Measurements from ENCODE around the gene GPER1. TPM values are rescaled to one million over a fixed set of nuclear protein-coding genes. Genes with fewer than 3 reads are reported as not detected.
"Not testable (repeated sequence)": the region's sequence is repeated elsewhere in the genome, so short reads cannot be mapped to it uniquely, and the experiment has no call there.

The GPER1 gene
- total RNA-seq, 2 experiments from 2014 or later, result not detected

GRCh38 chr7:1109581-1110310, 21.8 kb downstream of the GPER1 start:
- CTCF ChIA-PET, result no interaction called here
- POLR2A ChIA-PET, result no interaction called here

- ChIA-PET CTCF (no interaction called here), POLR2A (no interaction called here)
Observed at GRCh38 chr7:1110358-1110757, 22.4 kb downstream of the GPER1 start.

- ChIA-PET CTCF (no interaction called here), POLR2A (interaction anchor here (0.6 kb wide), 1 partner anchor 88 kb away, joined by 4 read pairs; no protein-coding TSS in a partner anchor)
Observed at GRCh38 chr7:1111156-1111555, 23.2 kb downstream of the GPER1 start.

GRCh38 chr7:1112109-1112508, 24.2 kb downstream of the GPER1 start:
- CTCF ChIA-PET, result no interaction called here
- POLR2A ChIA-PET, result no interaction called here

- ChIA-PET CTCF (no interaction called here), POLR2A (no interaction called here)
Observed at GRCh38 chr7:1112625-1113547, 25.0 kb downstream of the GPER1 start.

- CTCF ChIA-PET, result no interaction called here
Observed at GRCh38 chr7:1113548-1113885, 25.6 kb downstream of the GPER1 start.

GRCh38 chr7:1114088-1114487, 26.2 kb downstream of the GPER1 start:
- ChIA-PET CTCF (no interaction called here), POLR2A (no interaction called here)

More at GRCh38 chr7:1113548-1113885, 25.6 kb downstream of the GPER1 start:
- POLR2A ChIA-PET, result no interaction called here

DNA sequence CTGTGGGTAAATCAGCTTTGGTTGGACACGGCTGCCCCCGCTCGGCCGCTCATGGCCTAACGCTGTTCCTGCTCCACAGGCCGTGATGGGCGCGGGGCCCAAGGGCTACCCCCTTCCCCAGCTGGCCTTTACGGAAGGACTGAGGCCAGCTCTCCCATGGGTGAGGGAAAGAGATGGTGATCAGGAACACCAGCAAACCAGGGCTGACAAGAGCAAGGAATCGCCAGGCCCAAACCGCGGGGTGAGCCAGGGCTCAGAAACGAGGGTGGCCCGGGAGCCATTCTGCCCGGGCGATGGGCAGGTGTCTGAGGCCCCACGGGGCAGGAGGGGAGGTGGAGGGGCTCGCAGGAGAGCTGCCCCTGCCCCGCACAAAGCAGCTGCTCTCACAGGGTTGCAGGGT, 26.6 kb downstream of the GPER1 start:
- ChIA-PET POLR2A (no interaction called here), CTCF (no interaction called here)

- POLR2A ChIA-PET, CTCF ChIA-PET: not testable (repeated sequence)
Observed at GRCh38 chr7:1115171-1116045, 27.5 kb downstream of the GPER1 start.

DNA sequence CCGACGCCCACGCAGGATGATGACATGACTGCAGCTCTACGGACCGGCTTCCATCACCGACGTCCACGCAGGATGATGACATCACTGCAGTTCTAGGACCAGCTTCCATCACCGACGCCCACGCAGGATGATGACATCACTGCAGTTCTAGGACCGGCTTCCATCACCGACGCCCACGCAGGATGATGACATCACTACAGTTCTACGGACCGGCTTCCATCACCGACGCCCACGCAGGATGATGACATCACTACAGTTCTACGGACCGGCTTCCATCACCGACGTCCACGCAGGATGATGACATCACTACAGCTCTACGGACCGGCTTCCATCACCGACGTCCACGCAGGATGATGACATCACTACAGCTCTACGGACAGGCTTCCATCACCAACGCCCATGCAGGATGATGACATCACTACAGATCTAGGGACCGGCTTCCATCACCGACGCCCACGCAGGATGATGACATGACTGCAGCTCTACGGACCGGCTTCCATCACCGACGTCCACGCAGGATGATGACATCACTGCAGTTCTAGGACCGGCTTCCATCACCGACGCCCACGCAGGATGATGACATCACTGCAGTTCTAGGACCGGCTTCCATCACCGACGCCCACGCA, 28.6 kb downstream of the GPER1 start:
- CTCF ChIA-PET, POLR2A ChIA-PET: not testable (repeated sequence)

DNA sequence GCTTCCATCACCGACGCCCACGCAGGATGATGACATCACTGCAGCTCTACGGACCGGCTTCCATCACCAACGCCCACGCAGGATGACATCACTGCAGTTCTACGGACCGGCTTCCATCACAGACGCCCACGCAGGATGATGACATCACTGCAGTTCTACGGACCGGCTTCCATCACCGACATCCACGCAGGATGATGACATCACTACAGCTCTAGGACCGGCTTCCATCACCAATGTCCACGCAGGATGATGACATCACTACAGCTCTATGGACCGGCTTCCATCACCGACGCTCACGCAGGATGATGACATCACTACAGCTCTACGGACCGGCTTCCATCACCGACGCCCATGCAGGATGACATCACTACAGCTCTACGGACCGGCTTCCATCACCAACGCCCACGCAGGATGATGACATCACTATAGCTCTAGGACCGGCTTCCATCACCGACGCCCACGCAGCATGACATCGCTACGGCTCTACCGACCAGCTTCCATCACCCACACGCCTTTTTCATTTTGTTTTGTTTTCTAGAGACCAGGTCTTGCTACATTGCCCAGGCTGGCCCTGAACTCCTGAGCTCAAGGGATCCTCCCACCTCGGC, 29.5 kb downstream of the GPER1 start:
- POLR2A ChIA-PET, result no interaction called here
- CTCF ChIA-PET, result no interaction called here

GRCh38 chr7:1119201-1119600, 31.3 kb downstream of the GPER1 start:
- ChIA-PET CTCF (interaction anchor here (1.5 to 1.7 kb wide), 2 partner anchors 54 to 126 kb away, joined by 4 read pairs; no protein-coding TSS in a partner anchor), POLR2A (no interaction called here)

DNA sequence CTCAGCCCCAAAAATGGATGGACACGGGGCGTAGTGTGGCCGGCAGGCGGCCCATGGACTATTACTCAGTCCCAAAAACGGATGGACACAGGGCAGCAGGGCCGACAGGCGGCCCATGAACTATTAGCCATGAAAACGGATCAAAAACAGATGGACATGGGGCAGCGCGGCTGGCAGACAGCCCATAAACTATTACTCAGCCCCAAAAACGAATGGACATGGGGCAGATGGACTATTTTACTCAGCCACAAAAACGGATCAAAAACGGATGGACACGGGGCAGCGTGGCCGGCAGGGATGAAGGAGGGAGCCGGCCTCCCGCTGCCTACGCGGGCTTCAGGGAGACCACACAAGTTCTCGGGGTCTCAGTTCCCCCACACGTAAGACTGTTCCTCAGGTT, 32.9 kb downstream of the GPER1 start:
- CTCF ChIA-PET, result interaction anchor here (1.7 kb wide), 1 partner anchor 55 kb away, joined by 4 read pairs; no protein-coding TSS in a partner anchor
- POLR2A ChIA-PET, result no interaction called here

- ChIA-PET POLR2A (no interaction called here), CTCF (no interaction called here)
Observed at GRCh38 chr7:1121476-1121875, 33.6 kb downstream of the GPER1 start.

DNA sequence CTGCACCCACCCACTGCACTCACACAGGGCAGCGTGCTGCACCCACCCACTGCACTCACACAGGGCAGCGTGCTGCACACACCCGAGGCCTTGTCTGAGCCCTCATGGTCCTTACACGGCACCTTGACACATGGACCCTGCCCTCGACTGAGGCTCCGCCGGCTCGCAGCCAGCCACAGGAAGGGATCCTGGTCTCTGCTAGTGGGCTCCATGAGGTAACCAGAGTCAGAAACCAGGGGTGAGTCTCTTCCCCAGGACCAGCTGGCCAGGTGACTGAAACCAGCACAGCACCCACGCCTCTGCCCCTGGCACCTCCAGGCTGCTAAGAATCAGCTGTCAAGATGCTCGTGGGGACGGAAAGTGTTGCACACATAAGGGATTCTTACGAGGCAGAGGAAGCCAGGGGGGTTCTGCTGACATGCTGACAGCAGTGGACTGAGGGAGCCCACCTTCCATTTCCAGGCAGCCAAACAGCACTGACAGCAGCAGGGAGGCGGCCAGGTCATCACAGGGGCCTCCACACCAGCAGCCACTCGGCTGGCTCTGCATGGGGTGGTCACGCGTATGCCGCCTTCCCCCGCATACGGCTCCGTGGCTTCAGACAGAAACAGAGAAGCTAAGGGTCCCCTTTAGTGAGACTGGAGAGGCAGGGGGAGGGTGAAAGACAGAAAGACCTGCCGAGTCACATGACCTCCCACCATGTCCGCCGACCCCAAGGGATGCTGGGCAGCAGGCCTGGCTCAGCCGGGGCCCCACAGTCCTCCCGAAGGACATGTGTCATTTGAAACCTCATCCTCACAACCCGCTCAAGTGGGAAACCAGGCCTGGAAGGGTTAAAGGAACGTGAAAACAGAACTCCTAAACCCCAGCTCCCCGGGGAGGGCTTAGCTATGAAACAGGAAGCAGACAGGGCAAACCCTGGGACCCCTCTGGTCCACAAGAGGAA, 34.2 kb downstream of the GPER1 start:
- ChIA-PET POLR2A (no interaction called here), CTCF (interaction anchor here (0.7 kb wide), 1 partner anchor 16 kb away, joined by 3 read pairs; a partner anchor contains a TSS)

DNA sequence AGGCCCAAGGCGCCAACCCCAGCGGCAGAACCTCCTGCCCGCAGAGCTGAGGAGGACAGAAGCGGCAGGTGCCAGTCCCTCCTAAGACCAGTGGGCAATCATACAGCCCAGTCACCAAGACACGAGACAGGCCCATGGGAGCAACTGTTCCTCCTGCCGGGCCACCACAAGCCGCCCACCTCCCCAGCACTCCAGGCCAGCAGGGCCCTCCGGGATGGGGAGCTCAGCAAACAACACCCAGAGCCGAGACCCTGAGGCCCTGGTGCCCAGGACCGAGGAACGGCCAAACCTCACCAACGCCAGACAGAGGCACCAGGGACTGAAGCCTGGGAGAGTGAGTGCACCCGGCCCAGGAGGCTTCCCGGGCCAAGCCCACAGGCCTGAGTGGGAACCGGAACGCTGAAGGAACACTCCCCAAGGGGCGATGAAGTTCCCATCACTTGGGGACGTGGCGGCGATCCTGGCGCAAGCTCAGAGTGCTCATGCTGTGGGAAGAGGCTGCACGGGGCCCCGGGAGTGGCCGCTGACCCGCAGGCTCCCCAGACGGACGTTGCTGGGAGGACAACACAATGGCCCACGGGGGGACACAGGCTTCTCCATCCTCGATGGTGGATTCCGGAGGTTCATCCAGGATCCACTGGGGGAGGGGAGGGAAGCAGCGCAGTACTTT, 35.1 kb downstream of the GPER1 start:
- ChIA-PET CTCF (interaction anchor here (0.7 kb wide), 1 partner anchor 15 kb away, joined by 3 read pairs; a partner anchor contains a TSS), POLR2A (no interaction called here)

GRCh38 chr7:1123715-1124114, 35.8 kb downstream of the GPER1 start:
- ChIA-PET CTCF (no interaction called here), POLR2A (no interaction called here)

DNA sequence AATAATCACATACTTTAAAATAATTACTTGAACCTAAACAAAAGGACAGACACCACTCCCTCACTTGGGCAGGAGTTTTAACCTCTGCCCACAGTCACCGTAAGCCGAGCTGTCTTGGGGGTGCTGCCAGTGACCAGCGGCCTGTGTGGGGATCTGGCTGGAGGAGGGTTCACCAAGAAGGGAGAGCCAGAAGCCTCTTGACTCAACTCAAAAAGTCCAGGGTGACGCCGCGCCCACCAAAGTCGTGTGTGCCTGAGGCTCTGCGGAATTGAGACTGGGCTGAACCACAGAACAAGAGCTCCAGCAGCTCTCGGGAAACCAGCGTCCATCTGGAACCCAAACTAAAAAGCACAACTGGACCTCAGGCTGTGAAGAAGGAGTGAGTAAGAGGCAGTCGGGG, 36.3 kb downstream of the GPER1 start:
- ChIA-PET POLR2A (no interaction called here), CTCF (no interaction called here)
